ENCODE results near the gene SHC3.

- TF ChIP-seq CTCF (IDR thresholded peaks at IDR 0.05; ENCODE audit: low read depth, low read length) (no peak), POLR2A (IDR thresholded peaks at IDR 0.05; ENCODE audit: extremely low read depth, insufficient read length) (no peak), MAX (IDR thresholded peaks at IDR 0.05; ENCODE audit: low read depth, low read length) (no peak), MYC (IDR thresholded peaks at IDR 0.05; ENCODE audit: low read depth, low read length) (no peak)
Measured at GRCh38 chr9:89073397-89073796, 105.2 kb downstream of the SHC3 start.

All from NB4 (cell line).